Psoas muscle (tissue), 8 donors: Measurements from ENCODE around the gene CHN1. TPM values are rescaled to one million over a fixed set of nuclear protein-coding genes. Genes with fewer than 3 reads are reported as not detected.

Experiments used
- ATAC-seq, 4 donors: fragments of 200-7000 bp; cut with Tn5 transposase; one replicate each; pipeline ENCODE4 v1.9.1; 2020; ENCODE audit warnings: moderate library complexity in 3 of 4, mild to moderate bottlenecking in 2 of 4
- DNase-seq, 2 donors: peaks; one replicate each; pipeline ENCODE4 v3.0.0-alpha.2; 2020
- H3K27ac ChIP-seq: fragments of 200-600 bp; one replicate; pipeline ENCODE4 v1.8.0; 2022
- H3K27me3 ChIP-seq, 3 donors: fragments of 200-600 bp in 1 of 3; one replicate each; pipeline versions ENCODE4 v1.6.1 to v1.8.0; 2013 to 2022; ENCODE audit warnings: low read length in 2 of 3, mild to moderate bottlenecking in 2 of 3, moderate library complexity in 1 of 3; ENCODE audit not compliant: insufficient read depth in 3 of 3
- H3K36me3 ChIP-seq, 2 donors: fragments of 200-600 bp in 1 of 2; one replicate each; pipeline versions ENCODE4 v1.6.1 to v1.8.0; 2013 to 2022; ENCODE audit warnings: low read depth in 1 of 2, mild to moderate bottlenecking in 1 of 2, moderate library complexity in 1 of 2; ENCODE audit not compliant: insufficient read depth in 1 of 2
- H3K4me1 ChIP-seq: fragments of 200-600 bp; one replicate; pipeline ENCODE4 v1.8.0; 2022
- H3K4me3 ChIP-seq: fragments of 200-600 bp; one replicate; pipeline ENCODE4 v1.8.0; 2022; ENCODE audit warnings: mild to moderate bottlenecking
- H3K9me3 ChIP-seq: fragments of 200-600 bp; one replicate; pipeline ENCODE4 v1.8.0; 2022
- CTCF ChIP-seq: fragments of 200-600 bp; IDR thresholded peaks from one replicate; pipeline ENCODE4 v1.8.0; 2022; ENCODE audit warnings: antibody characterized with exemption
- WGBS, 3 donors: extraction: QIAGEN DNeasy Blood & Tissue Kit; methylation state at CpG; one replicate each; pipeline versions ENCODE4 v1.1.6 to v1.1.7; 2013; 5-methylcytosine and 5-hydroxymethylcytosine counted together
- intact Hi-C, 2 donors: fragments of 100-400 bp; cut with DNase I; formaldehyde crosslinking; loops; one replicate each; pipeline versions ENCODE4 v1.11.0 to v1.14.2; 2022
- polyA plus RNA-seq, 3 donors: library from polyadenylated mRNA; stranded (reverse); fragments of 200-250 nt; gene quantifications; one replicate each; pipeline ENCODE4 v1.2.3, GENCODE V29; 2013
- total RNA-seq, 4 donors: library from RNA; stranded (reverse); fragmentation: NEBNext Ultra II Directional in 2 of 4; extraction: Animal tissue kit (Norgen Biotek cat#: 25700) in 2 of 4; gene quantifications; one replicate each; pipeline versions ENCODE4 v1.2.1 to v1.2.4, GENCODE V29; 2021 to 2023
- donor health status: healthy with polysubstance abuse.
- donor health status: DM: no; HTN: no; CAD: no; lungs with moderate emphysema.
- donor health status: Bipolar disorder and iron deficiency.
- donor health status: healthy.
- donor health status: DM: yes; HTN: yes; CAD: no.
- donor health status: DM: no; HTN: no; CAD: no.
- donor health status: DM: no; HTN: no; CAD: no.
- donor health status: DM: yes; HTN: yes; CAD: no.

Gene CHN1
- total and polyA plus RNA-seq, 7 donors: 1.8 to 4.2 (median 2.3) TPM

- Histone ChIP-seq H3K27me3 (no peaks in the 10 kb centered on the region), H3K9me3 (no peaks in the 10 kb centered on the region), H3K4me1 (no peaks in the 10 kb centered on the region), H3K27ac (no peak overlapping the region), H3K4me3 (no peak overlapping the region), H3K36me3 (no peaks in the 10 kb centered on the region)
- no peak for DNase-seq
- intact Hi-C loops: no loop called here
- WGBS, 3 donors: 93 to 96% (median 95%) methylated on average over 5 of the region's 5 CpGs
- TF ChIP-seq CTCF: no peak
- no peak for ATAC-seq
Observed at GRCh38 chr2:174784909-174785308, 220.3 kb downstream of the CHN1 start.

- Histone ChIP-seq H3K4me1 (no peaks in the 10 kb centered on the region), H3K27ac (no peak overlapping the region), H3K27me3 (no peaks in the 10 kb centered on the region), H3K4me3 (no peak overlapping the region), H3K36me3 (no peaks in the 10 kb centered on the region), H3K9me3 (no peaks in the 10 kb centered on the region)
- ATAC-seq: no peak
- no peak for DNase-seq
- WGBS, 3 donors: 91 to 94% (median 93%) methylated on average over 7 of the region's 7 CpGs
- no peak for TF ChIP-seq CTCF
- intact Hi-C loops: no loop called here
Observed at GRCh38 chr2:174784316-174784715, 220.9 kb downstream of the CHN1 start.

GRCh38 chr2:174781996-174782395 is 223.2 kb downstream of the CHN1 start:
- Histone ChIP-seq H3K27ac (no peak overlapping the region), H3K4me3 (no peak overlapping the region), H3K4me1 (no peaks in the 10 kb centered on the region), H3K9me3 (no peaks in the 10 kb centered on the region), H3K36me3 (no peaks in the 10 kb centered on the region), H3K27me3 (no peaks in the 10 kb centered on the region)
- TF ChIP-seq CTCF: no peak
- DNase-seq: no peak
- ATAC-seq: no peak
- WGBS, 3 donors: 75 to 80% (median 78%) methylated on average over 11 of the region's 11 CpGs
- intact Hi-C loops: no loop called here

GRCh38 chr2:174781298-174781697 is 223.9 kb downstream of the CHN1 start:
- WGBS, 3 donors: 93 to 95% (median 94%) methylated on average over 9 of the region's 9 CpGs
- Histone ChIP-seq H3K27me3 (no peaks in the 10 kb centered on the region), H3K4me3 (no peak overlapping the region), H3K36me3 (no peaks in the 10 kb centered on the region), H3K4me1 (no peaks in the 10 kb centered on the region), H3K9me3 (no peaks in the 10 kb centered on the region), H3K27ac (no peak overlapping the region)
- DNase-seq (no peak), ATAC-seq (no peak)
- intact Hi-C loops: no loop called here
- no peak for TF ChIP-seq CTCF

DNA sequence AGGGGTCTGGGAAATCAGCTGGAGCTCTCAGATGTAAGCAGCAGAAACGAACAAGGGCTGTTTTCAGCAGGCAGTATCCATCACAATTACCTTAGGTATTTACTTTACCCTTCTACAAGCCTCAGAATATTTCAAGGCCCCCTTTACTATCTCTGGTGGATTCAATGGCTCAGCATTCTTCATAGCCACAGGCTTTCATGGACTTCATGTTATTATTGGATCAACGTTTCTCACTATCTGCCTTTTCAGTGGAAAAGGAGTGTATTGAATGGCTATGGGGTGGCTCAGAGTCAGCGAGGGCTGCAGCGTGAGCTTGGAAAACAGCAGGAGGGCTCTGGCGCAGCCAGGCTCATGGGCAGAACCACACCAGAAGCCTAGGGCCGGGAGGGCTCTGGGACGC is 224.3 kb downstream of the CHN1 start:
- TF ChIP-seq CTCF: no peak
- no peak overlapping the region for H3K4me3 ChIP-seq
- ATAC-seq: no peak
- 87 to 93% (median 89%) methylated on average over 7 of the region's 7 CpGs for WGBS, 3 donors
- H3K27ac ChIP-seq: no peak overlapping the region
- intact Hi-C loops: no loop called here
- H3K4me1 ChIP-seq: no peaks in the 10 kb centered on the region
- no peaks in the 10 kb centered on the region for H3K36me3 ChIP-seq
- H3K9me3 ChIP-seq: no peaks in the 10 kb centered on the region
- H3K27me3 ChIP-seq: no peaks in the 10 kb centered on the region
- no peak for DNase-seq
